ENCODE results near the gene HMCN1.

HMCN1 gene

DNA sequence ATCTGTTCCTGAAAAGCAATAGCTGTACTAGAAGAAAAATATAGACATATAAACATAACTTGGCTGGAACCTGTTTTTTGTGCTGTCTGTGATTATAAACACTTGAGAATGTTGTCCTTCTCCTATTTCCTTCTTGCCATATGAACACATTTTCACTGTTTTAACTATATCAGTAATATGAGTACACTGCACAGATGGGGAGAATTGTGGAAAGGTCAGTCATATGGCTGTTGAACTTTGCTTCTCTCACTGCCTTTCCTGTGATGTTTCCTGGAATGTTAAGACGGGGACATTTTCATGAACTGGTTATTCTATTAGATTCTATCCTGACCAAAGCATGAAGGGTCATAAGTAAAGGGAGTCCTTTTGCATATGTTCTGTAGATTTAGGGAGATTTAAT, 24.9 kb downstream of the HMCN1 start:
- H2BK120ac ChIP-seq (ENCODE audit: low read depth, low read length), result no peak overlapping the region
- no peak overlapping the region for H4K8ac ChIP-seq (ENCODE audit: low read length)
- H2BK15ac ChIP-seq (ENCODE audit: low read depth, poor library complexity, severe bottlenecking), result no peak overlapping the region
- no peak overlapping the region for H2AK5ac ChIP-seq (ENCODE audit: low read length, severe bottlenecking)
- H2BK12ac ChIP-seq (ENCODE audit: low read length in 2 of 2), result no peak overlapping the region
- H3K79me1 ChIP-seq (replicated peaks; ENCODE audit: low read length, poor library complexity, severe bottlenecking), result peaks cover 9% of the 10 kb centered on the region
- no peak overlapping the region for H3K18ac ChIP-seq (ENCODE audit: low read depth in 1 of 2, low read length in 2 of 2)
- WGBS, result 82% methylated on average over 1 of the region's 1 CpG
- H3K4me2 ChIP-seq (ENCODE audit: low read length, poor library complexity, severe bottlenecking), result no peak overlapping the region
- H2BK5ac ChIP-seq (ENCODE audit: low read depth, low read length, poor library complexity, severe bottlenecking), result no peak overlapping the region
- peaks cover 0 to 37% of the 10 kb centered on the region in 2 experiments for H3K36me3 ChIP-seq (ENCODE audit: control insufficient read depth in 1 of 2, insufficient read depth in 2 of 2, low read depth in 1 of 2, low read length in 2 of 2)
- H3K27ac ChIP-seq (ENCODE audit: low read length, poor library complexity, severe bottlenecking), result no peak overlapping the region
- no peak for DNase-seq
- H4K91ac ChIP-seq (ENCODE audit: low read length), result no peak overlapping the region
- H3K23ac ChIP-seq (ENCODE audit: low read length in 2 of 2), result no peak overlapping the region
- H3K4me3 ChIP-seq (ENCODE audit: insufficient read depth in 1 of 2, low read depth in 1 of 2, low read length in 2 of 2), result no peak overlapping the region
- H3K4ac ChIP-seq (ENCODE audit: low read depth in 1 of 2, low read length in 2 of 2), result no peak overlapping the region
- H3K9ac ChIP-seq (ENCODE audit: low read length), result no peak overlapping the region
- H3K4me1 ChIP-seq (ENCODE audit: control insufficient read depth, insufficient read depth, low read depth, low read length), result no peaks in the 10 kb centered on the region
- no peak overlapping the region for H2AFZ ChIP-seq (ENCODE audit: low read depth, low read length)
- no peaks in the 10 kb centered on the region for H3K9me3 ChIP-seq (ENCODE audit: control insufficient read depth, low read length)
- no peaks in the 10 kb centered on the region for H3K27me3 ChIP-seq (ENCODE audit: control insufficient read depth in 1 of 2, insufficient read depth in 1 of 2, low read length in 2 of 2)
- no peak overlapping the region for H3K14ac ChIP-seq (ENCODE audit: low read length in 2 of 2)

DNA sequence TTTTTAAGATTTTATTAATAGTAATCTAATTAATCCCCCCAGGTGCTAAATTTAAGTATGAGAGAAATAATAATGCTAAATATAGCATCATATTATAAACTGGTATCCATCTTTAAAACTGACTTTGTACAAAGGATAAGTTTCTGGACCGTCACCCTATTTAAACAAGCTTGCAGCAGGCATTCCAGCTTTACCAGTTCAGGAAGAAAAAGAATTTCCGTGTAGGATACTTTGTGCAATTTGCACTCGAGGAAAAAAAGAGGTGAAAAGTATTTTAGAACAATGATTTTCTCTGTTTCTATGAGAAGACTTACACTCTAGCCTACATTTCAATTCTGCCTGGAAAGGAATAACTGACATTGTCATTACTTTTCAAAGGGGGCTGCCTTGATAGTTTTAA, 27.6 kb downstream of the HMCN1 start:
- no peak overlapping the region for H2BK120ac ChIP-seq (ENCODE audit: low read depth, low read length)
- H2BK12ac ChIP-seq (ENCODE audit: low read length in 2 of 2), result no peak overlapping the region
- H3K18ac ChIP-seq (ENCODE audit: low read depth in 1 of 2, low read length in 2 of 2), result no peak overlapping the region
- H2AFZ ChIP-seq (ENCODE audit: low read depth, low read length), result no peak overlapping the region
- no peak overlapping the region for H3K4ac ChIP-seq (ENCODE audit: low read depth in 1 of 2, low read length in 2 of 2)
- no peak overlapping the region for H3K14ac ChIP-seq (ENCODE audit: low read length in 2 of 2)
- no peak overlapping the region for H2AK5ac ChIP-seq (ENCODE audit: low read length, severe bottlenecking)
- no peak for DNase-seq
- H3K23ac ChIP-seq (ENCODE audit: low read length in 2 of 2), result no peak overlapping the region
- H3K4me3 ChIP-seq (ENCODE audit: insufficient read depth in 1 of 2, low read depth in 1 of 2, low read length in 2 of 2), result no peak overlapping the region
- H2BK5ac ChIP-seq (ENCODE audit: low read depth, low read length, poor library complexity, severe bottlenecking), result no peak overlapping the region
- H4K91ac ChIP-seq (ENCODE audit: low read length), result no peak overlapping the region
- H3K4me1 ChIP-seq (ENCODE audit: control insufficient read depth, insufficient read depth, low read depth, low read length), result no peaks in the 10 kb centered on the region
- H2BK15ac ChIP-seq (ENCODE audit: low read depth, poor library complexity, severe bottlenecking), result no peak overlapping the region
- no peaks in the 10 kb centered on the region for H3K27me3 ChIP-seq (ENCODE audit: control insufficient read depth in 1 of 2, insufficient read depth in 1 of 2, low read length in 2 of 2)
- H3K27ac ChIP-seq (ENCODE audit: low read length, poor library complexity, severe bottlenecking), result no peak overlapping the region
- H3K9ac ChIP-seq (ENCODE audit: low read length), result no peak overlapping the region
- H3K4me2 ChIP-seq (ENCODE audit: low read length, poor library complexity, severe bottlenecking), result no peak overlapping the region
- H3K79me1 ChIP-seq (replicated peaks; ENCODE audit: low read length, poor library complexity, severe bottlenecking), result peaks cover 11% of the 10 kb centered on the region
- WGBS, result 90% methylated on average over 2 of the region's 3 CpGs
- peaks cover 0 to 50% of the 10 kb centered on the region in 2 experiments for H3K36me3 ChIP-seq (ENCODE audit: control insufficient read depth in 1 of 2, insufficient read depth in 2 of 2, low read depth in 1 of 2, low read length in 2 of 2)
- H4K8ac ChIP-seq (ENCODE audit: low read length), result no peak overlapping the region
- no peaks in the 10 kb centered on the region for H3K9me3 ChIP-seq (ENCODE audit: control insufficient read depth, low read length)

DNA sequence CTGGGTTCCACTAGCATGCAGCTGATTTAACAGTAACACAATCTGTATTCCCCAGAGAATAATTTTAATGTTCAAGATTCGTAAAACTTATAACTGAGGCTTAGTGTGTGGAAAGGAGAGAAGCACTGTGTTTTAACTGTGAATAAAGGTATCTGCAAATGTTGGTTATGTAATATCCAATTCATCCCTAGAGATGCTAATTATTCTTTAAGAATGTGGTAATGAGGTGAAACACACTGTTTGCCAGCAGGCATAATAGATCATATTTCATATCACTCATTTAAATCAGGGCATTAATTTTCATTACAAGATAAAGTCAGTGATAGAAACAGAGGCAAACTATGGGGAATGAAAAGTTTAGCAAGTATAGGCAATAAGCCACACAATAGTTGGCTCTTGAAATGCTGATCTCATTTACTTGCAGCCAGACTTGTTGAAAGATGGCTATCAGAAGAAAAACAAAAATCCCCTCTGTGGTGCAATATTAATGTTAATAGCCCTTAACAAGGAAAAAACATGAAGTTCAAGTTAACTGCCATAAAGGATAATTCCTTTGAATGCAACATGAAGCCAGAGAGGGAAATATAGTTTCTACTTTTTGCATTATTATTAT, 33.4 kb downstream of the HMCN1 start:
- H3K36me3 ChIP-seq (ENCODE audit: control insufficient read depth in 1 of 2, insufficient read depth in 2 of 2, low read depth in 1 of 2, low read length in 2 of 2), result peaks cover 0 to 72% of the 10 kb centered on the region in 2 experiments
- H3K4ac ChIP-seq (ENCODE audit: low read depth in 1 of 2, low read length in 2 of 2), result no peak overlapping the region
- H2BK15ac ChIP-seq (ENCODE audit: low read depth, poor library complexity, severe bottlenecking), result no peak overlapping the region
- no peak overlapping the region for H4K91ac ChIP-seq (ENCODE audit: low read length)
- H3K14ac ChIP-seq (ENCODE audit: low read length in 2 of 2), result no peak overlapping the region
- no peak overlapping the region for H3K23ac ChIP-seq (ENCODE audit: low read length in 2 of 2)
- no peak overlapping the region for H2BK12ac ChIP-seq (ENCODE audit: low read length in 2 of 2)
- H2AK5ac ChIP-seq (ENCODE audit: low read length, severe bottlenecking), result no peak overlapping the region
- no peak overlapping the region for H2BK120ac ChIP-seq (ENCODE audit: low read depth, low read length)
- H3K27me3 ChIP-seq (ENCODE audit: control insufficient read depth in 1 of 2, insufficient read depth in 1 of 2, low read length in 2 of 2), result no peaks in the 10 kb centered on the region
- H2AFZ ChIP-seq (ENCODE audit: low read depth, low read length), result no peak overlapping the region
- no peak overlapping the region for H3K18ac ChIP-seq (ENCODE audit: low read depth in 1 of 2, low read length in 2 of 2)
- H3K9ac ChIP-seq (ENCODE audit: low read length), result no peak overlapping the region
- no peaks in the 10 kb centered on the region for H3K4me1 ChIP-seq (ENCODE audit: control insufficient read depth, insufficient read depth, low read depth, low read length)
- no peak overlapping the region for H3K4me3 ChIP-seq (ENCODE audit: insufficient read depth in 1 of 2, low read depth in 1 of 2, low read length in 2 of 2)
- H3K4me2 ChIP-seq (ENCODE audit: low read length, poor library complexity, severe bottlenecking), result no peak overlapping the region
- no peak for DNase-seq
- no peaks in the 10 kb centered on the region for H3K9me3 ChIP-seq (ENCODE audit: control insufficient read depth, low read length)
- no CpG with 5 or more reads among the region's 1 CpG for WGBS
- no peak overlapping the region for H3K27ac ChIP-seq (ENCODE audit: low read length, poor library complexity, severe bottlenecking)
- no peak overlapping the region for H2BK5ac ChIP-seq (ENCODE audit: low read depth, low read length, poor library complexity, severe bottlenecking)
- no peak overlapping the region for H4K8ac ChIP-seq (ENCODE audit: low read length)
- H3K79me1 ChIP-seq (replicated peaks; ENCODE audit: low read length, poor library complexity, severe bottlenecking), result peaks cover 4% of the 10 kb centered on the region

DNA sequence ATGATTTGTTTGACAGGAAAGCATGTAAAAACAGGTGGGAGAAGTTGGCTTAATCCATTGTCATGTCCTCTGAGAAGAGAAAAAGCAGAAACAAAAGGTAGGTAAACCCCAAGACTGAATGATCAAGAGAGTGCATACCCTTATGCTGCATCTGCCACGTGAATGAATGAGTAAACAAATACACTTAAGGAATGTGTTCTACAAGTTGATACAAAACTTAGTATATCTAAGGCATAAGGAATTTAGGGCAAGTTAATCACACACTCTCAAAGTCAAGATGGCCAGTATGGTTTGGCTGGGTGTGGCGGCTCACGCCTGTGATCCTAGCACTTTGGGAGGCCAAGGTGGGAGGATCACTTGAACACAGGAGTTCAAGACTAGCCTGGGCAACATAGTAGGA, 34.2 kb downstream of the HMCN1 start:
- Histone ChIP-seq H3K4ac (ENCODE audit: low read depth in 1 of 2, low read length in 2 of 2) (no peak overlapping the region), H2BK5ac (ENCODE audit: low read depth, low read length, poor library complexity, severe bottlenecking) (no peak overlapping the region), H3K36me3 (ENCODE audit: control insufficient read depth in 1 of 2, insufficient read depth in 2 of 2, low read depth in 1 of 2, low read length in 2 of 2) (peaks cover 0 to 72% of the 10 kb centered on the region in 2 experiments), H2AK5ac (ENCODE audit: low read length, severe bottlenecking) (no peak overlapping the region), H4K91ac (ENCODE audit: low read length) (no peak overlapping the region), H3K9ac (ENCODE audit: low read length) (no peak overlapping the region), H2BK15ac (ENCODE audit: low read depth, poor library complexity, severe bottlenecking) (no peak overlapping the region), H3K9me3 (ENCODE audit: control insufficient read depth, low read length) (no peaks in the 10 kb centered on the region), H2AFZ (ENCODE audit: low read depth, low read length) (no peak overlapping the region), H3K27me3 (ENCODE audit: control insufficient read depth in 1 of 2, insufficient read depth in 1 of 2, low read length in 2 of 2) (no peaks in the 10 kb centered on the region), H2BK120ac (ENCODE audit: low read depth, low read length) (no peak overlapping the region), H3K79me1 (replicated peaks; ENCODE audit: low read length, poor library complexity, severe bottlenecking) (peaks cover 2% of the 10 kb centered on the region), H3K23ac (ENCODE audit: low read length in 2 of 2) (no peak overlapping the region), H2BK12ac (ENCODE audit: low read length in 2 of 2) (no peak overlapping the region), H3K4me2 (ENCODE audit: low read length, poor library complexity, severe bottlenecking) (no peak overlapping the region), H3K27ac (ENCODE audit: low read length, poor library complexity, severe bottlenecking) (no peak overlapping the region), H4K8ac (ENCODE audit: low read length) (no peak overlapping the region), H3K4me3 (ENCODE audit: insufficient read depth in 1 of 2, low read depth in 1 of 2, low read length in 2 of 2) (no peak overlapping the region), H3K14ac (ENCODE audit: low read length in 2 of 2) (no peak overlapping the region), H3K18ac (ENCODE audit: low read depth in 1 of 2, low read length in 2 of 2) (no peak overlapping the region), H3K4me1 (ENCODE audit: control insufficient read depth, insufficient read depth, low read depth, low read length) (no peaks in the 10 kb centered on the region)
- 92% methylated on average over 2 of the region's 3 CpGs for WGBS
- DNase-seq, result no peak
